Activated T-cell treated with anti-CD3 and anti-CD28 coated beads, Interleukin-2, amount 50 U/mL, for 72 hours (primary cell): ENCODE data around the gene PRDM8. TPM values are rescaled to one million over a fixed set of nuclear protein-coding genes. Genes with fewer than 3 reads are reported as not detected.

ENCODE experiments used
- ATAC-seq, 2 donors: fragments of 150-1000 bp; cut with Tn5 transposase; replicated peaks in 1 of 2; 2 replicates each; pipeline ENCODE4 v1.10.0; 2021; ENCODE audit warnings: moderate library complexity in 2 of 2, mild to moderate bottlenecking in 1 of 2
- DNase-seq, 2 donors: peaks; one replicate each; pipeline ENCODE4 v3.0.0; 2021 to 2022; ENCODE audit warnings: mixed read lengths in 1 of 2
- H3K27ac Mint-ChIP-seq: one replicate; pipeline ENCODE4 v1.8.0; 2022; ENCODE audit warnings: mild to moderate bottlenecking, moderate library complexity, mixed read lengths
- H3K27me3 Mint-ChIP-seq: one replicate; pipeline ENCODE4 v1.8.0; 2022; ENCODE audit warnings: low read depth, mixed read lengths
- H3K36me3 Mint-ChIP-seq, 2 donors: one replicate each; pipeline ENCODE4 v1.8.0; 2022; ENCODE audit warnings: mixed read lengths in 2 of 2, mild to moderate bottlenecking in 1 of 2; ENCODE audit not compliant: insufficient read depth in 2 of 2
- H3K4me1 Mint-ChIP-seq: one replicate; pipeline ENCODE4 v1.8.0; 2022; ENCODE audit warnings: low read depth, mixed read lengths
- H3K4me3 Mint-ChIP-seq, 2 donors: one replicate each; pipeline ENCODE4 v1.8.0; 2022; ENCODE audit warnings: mild to moderate bottlenecking in 2 of 2, mixed read lengths in 2 of 2, moderate library complexity in 2 of 2
- H3K9me3 Mint-ChIP-seq, 2 donors: one replicate each; pipeline ENCODE4 v1.8.0; 2022; ENCODE audit warnings: mixed read lengths in 2 of 2
- total RNA-seq, 2 donors: library from RNA; stranded (reverse); gene quantifications; one replicate each; pipeline ENCODE4 v1.2.3, GENCODE V29; 2022

PRDM8 gene
- total RNA-seq, result 1 to 10 TPM; 1.8 to 3.3 TPM

DNA sequence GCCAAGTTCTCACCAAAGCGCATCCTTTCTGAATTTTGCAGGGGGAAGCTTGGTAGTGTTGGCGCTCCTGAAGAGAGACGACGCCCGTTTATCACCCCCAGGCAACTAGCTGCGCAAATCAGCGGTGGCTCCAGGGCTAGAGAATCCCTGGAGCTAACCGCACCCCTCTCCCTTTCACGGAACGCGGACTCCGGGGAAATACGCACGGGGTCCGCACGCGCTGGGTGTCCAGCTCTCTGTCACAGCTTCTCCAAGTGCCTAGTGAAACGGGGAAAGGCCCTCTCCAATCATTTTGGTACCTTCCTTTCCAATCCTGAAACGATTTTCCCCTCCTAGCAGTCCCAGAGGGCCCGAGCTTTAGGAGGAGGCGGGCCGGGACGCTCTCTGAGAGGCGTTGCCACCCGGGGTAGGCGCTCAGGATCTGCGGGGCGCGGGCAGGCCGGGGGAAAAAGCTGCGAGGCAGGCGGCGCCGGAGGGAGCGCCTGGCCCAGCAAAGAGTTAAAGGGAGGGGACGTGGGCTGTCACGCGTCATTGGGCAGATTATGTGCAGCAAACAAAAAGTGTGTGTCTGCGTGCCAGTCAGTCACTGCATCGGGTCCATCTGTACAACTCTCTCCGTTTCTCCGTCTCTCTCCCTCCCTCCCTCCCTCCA, at the start of gene PRDM8:
Gene PRDM8 (plus strand): TSS at position 582 of the 652 bp plus-strand sequence. CDS start 2,578 bp downstream, outside the sequence.
- Mint-ChIP-seq H3K27ac (no peak within 1 kb of the TSS), H3K4me3 (peak within 1 kb of the TSS; percentile 77 to 83), H3K36me3 (peaks cover 0 to 1% of the 10 kb centered on the region in 2 donors), H3K4me1 (peaks cover 27% of the 10 kb centered on the region), H3K9me3 (no peaks in the 10 kb centered on the region), H3K27me3 (peaks cover 66% of the 10 kb centered on the region)
- ATAC-seq, result peak; percentile 54 to 55
- peak; percentile 38 to 43 for DNase-seq

DNA sequence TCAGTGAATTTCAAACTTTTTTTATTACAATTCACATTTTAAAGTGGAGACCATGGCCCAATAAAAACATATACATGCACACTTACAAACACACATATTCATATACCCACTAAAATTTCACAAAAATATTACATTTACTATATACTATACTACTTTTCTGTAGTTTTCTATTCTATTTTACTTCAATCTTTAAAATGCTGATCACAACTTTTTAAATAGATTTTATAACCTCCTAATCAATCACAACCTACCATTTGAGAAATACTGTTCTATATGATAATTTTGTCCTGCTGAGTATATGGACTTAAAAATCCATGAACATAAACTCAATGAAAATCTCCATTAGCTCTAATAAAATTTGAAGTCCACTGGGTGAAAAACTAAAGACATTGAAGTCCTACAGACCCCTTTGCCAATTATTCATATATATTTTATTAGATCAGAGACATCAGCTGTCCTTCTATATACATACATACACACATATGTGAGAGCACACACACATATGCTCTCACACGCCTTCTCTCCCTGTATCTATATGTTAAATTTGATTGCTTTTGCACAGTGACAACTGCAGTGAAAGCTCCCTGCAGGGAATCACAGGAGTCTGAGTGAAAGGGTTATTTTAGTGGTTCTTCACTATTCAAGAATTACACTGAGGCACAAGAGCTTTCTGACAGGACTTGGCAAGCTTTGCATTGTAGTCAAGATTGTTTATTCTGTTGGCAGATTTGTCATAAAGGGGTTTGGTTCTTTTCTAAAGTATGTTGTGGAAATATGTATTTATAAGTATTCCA, 46.7 kb upstream of the PRDM8 start:
- Mint-ChIP-seq H3K36me3 (no peaks in the 10 kb centered on the region), H3K27ac (no peak overlapping the region), H3K4me3 (no peak overlapping the region), H3K27me3 (no peaks in the 10 kb centered on the region), H3K9me3 (no peaks in the 10 kb centered on the region), H3K4me1 (peaks cover 17% of the 10 kb centered on the region)
- DNase-seq (no peak), ATAC-seq (no peak)

DNA sequence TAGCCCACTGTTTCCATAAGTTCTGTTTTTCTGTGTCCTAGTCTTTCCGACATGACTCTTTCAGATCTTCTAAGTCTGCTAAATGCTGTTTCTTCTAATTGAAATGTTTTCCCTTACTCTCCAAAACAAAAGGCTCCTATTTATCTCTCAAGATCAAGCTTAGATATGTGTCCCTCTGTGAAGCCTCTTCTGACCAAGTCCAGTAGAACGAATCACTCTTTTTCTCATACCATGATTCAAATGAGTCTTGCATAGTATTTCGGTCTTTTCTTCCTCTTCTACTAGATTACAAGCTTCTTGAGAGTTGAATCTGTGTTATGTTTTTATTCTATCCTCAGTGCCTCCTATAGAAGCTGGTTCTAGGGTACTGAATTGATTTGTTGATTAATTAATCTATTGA, 45.3 kb upstream of the PRDM8 start:
- Mint-ChIP-seq H3K4me3 (no peak overlapping the region), H3K27ac (no peak overlapping the region), H3K4me1 (peaks cover 17% of the 10 kb centered on the region), H3K9me3 (no peaks in the 10 kb centered on the region), H3K27me3 (no peaks in the 10 kb centered on the region), H3K36me3 (no peaks in the 10 kb centered on the region)
- ATAC-seq, result peak in 1 of 2 donors; percentile 61
- DNase-seq, result no peak

DNA sequence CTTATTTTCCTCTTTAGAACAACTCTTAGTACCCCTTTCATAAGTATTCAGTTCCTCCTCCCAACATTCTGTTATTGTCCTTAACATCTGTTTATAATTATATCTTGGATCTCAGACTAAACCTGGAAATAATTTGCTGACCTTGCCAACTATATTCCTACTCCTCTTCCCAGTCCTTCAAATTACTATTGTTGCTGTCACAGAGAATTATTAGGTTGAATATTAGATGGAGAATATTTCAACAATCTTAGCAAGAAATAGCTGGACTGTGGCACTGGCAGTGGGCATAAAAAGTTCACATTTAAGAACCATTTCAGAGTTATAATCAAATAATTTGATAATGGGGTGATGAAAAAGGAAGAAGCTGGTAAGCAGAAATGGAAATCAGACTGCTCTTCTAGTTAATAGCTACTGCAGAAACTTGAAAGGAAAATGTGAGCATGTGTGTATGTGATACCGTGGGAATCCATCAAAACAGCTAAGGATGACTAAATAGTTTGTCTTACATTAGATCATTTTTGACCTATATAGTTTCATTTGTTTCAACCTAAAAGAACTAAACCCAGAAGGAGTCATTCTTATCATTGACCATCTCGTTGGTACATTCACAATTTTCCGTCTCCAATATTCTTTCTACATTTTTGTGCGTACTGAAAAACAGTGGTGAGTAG, 43.3 kb upstream of the PRDM8 start:
- no peaks in the 10 kb centered on the region for H3K27me3 Mint-ChIP-seq
- H3K4me1 Mint-ChIP-seq, result peaks cover 23% of the 10 kb centered on the region
- H3K4me3 Mint-ChIP-seq, result peak overlapping the region; percentile 46 to 63
- ATAC-seq, result peak; percentile 88 to 91
- no peak for DNase-seq
- peaks cover 0 to 4% of the 10 kb centered on the region in 2 donors for H3K9me3 Mint-ChIP-seq
- H3K27ac Mint-ChIP-seq, result peak overlapping the region; percentile 87
- no peaks in the 10 kb centered on the region for H3K36me3 Mint-ChIP-seq

DNA sequence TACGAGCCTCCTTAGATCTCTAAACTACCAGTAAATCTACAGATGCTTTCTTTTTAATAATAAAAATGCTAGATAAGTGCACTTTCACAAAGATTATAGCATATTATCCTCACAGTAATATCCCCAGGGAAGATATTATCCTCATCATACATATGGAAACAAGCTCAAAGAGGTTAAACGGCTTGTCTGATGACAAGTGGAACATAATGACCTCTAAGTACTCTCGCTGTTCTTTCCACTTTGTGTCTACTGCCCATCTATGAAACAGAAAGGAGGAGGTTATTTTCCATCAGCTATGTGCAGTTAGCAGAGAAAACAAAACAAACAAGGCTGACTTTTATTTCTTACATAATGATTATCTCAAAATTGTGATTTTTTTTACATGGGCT, 42.8 kb upstream of the PRDM8 start:
- peak overlapping the region; percentile 87 for H3K27ac Mint-ChIP-seq

DNA sequence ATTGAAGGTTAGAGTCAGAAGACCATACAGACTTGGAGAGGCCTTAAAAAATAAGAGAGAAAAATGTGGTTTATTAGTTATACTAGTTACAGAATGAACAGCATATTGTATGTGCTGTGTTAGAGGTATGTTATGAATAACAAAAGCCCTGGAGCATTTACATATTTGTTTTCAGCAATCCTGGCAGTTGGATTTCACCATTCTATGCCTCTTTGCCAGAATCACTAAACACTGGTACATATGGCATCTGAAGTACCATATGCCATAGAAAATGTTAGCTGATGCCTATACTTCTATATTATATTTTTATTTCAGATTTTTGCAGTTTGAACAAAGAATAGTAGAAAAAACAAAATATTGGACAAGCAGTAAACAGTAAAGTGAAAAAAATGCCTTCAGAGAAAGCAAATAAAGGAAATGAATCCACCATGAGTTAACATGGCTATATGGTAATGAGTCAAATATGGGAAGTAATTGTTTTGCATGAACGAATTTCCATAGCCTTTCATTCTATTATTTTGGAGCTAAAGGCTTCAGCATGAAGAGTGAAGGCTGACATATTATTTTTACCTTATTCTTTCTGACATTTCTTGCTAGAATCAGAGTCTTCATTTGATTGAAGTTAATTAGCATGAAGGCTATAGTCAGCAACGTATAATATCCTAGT, 41.9 kb upstream of the PRDM8 start:
- Mint-ChIP-seq H3K27me3 (no peaks in the 10 kb centered on the region), H3K9me3 (peaks cover 0 to 4% of the 10 kb centered on the region in 2 donors), H3K27ac (no peak overlapping the region), H3K4me3 (no peak overlapping the region), H3K36me3 (no peaks in the 10 kb centered on the region), H3K4me1 (peaks cover 23% of the 10 kb centered on the region)
- DNase-seq, result no peak
- no peak for ATAC-seq

More for the DNA sequence above, 42.8 kb upstream of the PRDM8 start:
- DNase-seq, result no peak
- peak; percentile 41 to 50 for ATAC-seq
- peaks cover 23% of the 10 kb centered on the region for H3K4me1 Mint-ChIP-seq
- H3K36me3 Mint-ChIP-seq, result no peaks in the 10 kb centered on the region
- peak overlapping the region; percentile 46 to 63 for H3K4me3 Mint-ChIP-seq
- peaks cover 0 to 4% of the 10 kb centered on the region in 2 donors for H3K9me3 Mint-ChIP-seq
- H3K27me3 Mint-ChIP-seq, result no peaks in the 10 kb centered on the region

DNA sequence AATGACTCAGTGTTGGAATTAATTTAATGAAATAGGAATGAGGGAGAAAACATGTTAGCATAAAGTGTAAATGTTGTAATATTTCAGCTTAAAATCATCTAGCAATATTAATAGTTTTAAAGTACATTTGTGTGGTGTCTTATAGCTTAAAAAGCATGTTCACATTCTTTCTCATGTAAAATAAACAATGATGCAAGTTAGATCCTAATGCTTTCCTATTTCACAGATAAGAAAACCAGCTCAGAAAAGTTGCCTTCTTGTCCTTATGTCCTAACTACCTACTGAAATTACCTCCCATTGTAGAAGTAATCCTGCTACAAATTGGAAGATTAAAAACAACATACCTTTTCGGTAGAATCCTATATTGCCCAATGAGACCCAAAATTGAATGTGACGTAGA, 40.9 kb upstream of the PRDM8 start:
- no peak overlapping the region for H3K27ac Mint-ChIP-seq
- no peaks in the 10 kb centered on the region for H3K27me3 Mint-ChIP-seq
- no peak for ATAC-seq
- H3K4me1 Mint-ChIP-seq, result peaks cover 23% of the 10 kb centered on the region
- no peak overlapping the region for H3K4me3 Mint-ChIP-seq
- H3K9me3 Mint-ChIP-seq, result peaks cover 0 to 4% of the 10 kb centered on the region in 2 donors
- no peaks in the 10 kb centered on the region for H3K36me3 Mint-ChIP-seq
- no peak for DNase-seq

DNA sequence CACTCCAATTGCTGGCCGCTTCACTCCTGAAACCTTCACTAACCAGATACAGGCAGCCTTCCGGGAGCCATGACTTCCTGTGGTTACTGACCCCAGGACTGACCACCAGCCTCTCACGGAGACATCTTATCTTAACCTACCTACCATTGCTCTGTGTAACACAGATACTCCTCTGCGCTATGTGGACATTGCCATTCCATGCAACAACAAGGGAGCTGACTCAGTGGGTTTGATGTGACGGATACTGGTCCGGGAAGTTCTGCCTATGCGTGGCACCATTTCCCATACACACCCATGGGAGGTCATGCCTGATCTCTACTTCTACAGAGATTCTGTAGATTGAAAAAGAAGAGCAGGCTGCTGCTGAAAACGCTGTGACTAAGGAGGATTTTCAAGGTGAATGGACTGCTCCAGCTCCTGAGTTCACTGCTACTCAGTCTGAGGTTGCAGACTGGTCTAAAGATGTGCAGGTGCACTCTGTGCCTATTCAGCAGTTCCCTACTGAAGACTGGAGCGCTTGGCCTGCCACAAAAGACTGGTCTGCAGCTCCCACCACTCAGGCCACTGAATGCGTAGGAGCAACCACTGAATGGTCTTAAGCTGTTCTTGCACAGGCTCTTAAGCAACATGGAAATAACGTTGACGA, 35.8 kb upstream of the PRDM8 start:
- no peak overlapping the region for H3K27ac Mint-ChIP-seq
- ATAC-seq (no peak), DNase-seq (no peak)
- peaks cover 0 to 4% of the 10 kb centered on the region in 2 donors for H3K9me3 Mint-ChIP-seq
- no peaks in the 10 kb centered on the region for H3K27me3 Mint-ChIP-seq
- H3K4me3 Mint-ChIP-seq, result no peak overlapping the region
- H3K4me1 Mint-ChIP-seq, result peaks cover 6% of the 10 kb centered on the region
- H3K36me3 Mint-ChIP-seq, result no peaks in the 10 kb centered on the region

DNA sequence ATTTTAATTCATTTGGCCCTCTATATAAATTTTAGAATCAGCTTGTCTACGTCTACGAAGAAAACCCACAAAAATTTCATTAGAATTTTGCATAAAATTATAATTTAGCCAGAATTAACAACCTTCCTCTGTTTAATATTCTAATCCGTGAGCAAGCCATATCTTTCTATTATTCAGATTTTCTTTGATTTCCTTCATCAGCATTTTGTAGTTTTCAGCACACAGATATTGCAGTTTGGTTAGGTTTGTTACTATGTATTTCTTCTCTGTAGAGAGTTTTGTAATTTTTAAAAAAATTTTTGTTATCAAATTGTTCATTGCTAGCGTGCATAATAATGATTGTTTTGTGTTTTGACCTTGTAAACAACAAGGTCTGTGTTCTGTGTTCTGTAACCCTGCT, 34.9 kb upstream of the PRDM8 start:
- H3K9me3 Mint-ChIP-seq, result peaks cover 0 to 4% of the 10 kb centered on the region in 2 donors
- H3K36me3 Mint-ChIP-seq, result no peaks in the 10 kb centered on the region
- H3K27ac Mint-ChIP-seq, result no peak overlapping the region
- H3K4me3 Mint-ChIP-seq, result no peak overlapping the region
- peaks cover 2% of the 10 kb centered on the region for H3K4me1 Mint-ChIP-seq
- no peak for DNase-seq
- no peaks in the 10 kb centered on the region for H3K27me3 Mint-ChIP-seq
- no peak for ATAC-seq

DNA sequence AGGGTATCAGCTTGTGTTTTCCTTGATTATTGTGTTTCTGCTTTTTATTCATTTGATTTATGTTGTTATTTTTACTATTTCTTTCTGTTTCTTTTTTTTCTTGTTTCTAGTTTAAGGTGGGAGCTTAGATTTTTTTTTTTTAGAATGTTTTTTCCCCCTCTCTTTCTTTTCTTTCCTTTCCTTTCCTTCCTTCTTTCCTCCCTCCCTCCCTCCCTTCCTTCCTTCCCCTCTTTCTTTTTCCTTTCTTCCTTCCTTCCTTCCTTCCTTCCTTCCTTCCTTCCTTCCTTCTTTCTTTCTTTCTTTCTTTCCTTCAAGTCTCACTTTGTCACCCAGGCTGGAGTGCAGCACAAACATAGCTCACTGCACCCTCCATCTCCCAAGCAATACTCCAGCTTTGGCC, 31.4 kb upstream of the PRDM8 start:
- H3K9me3 Mint-ChIP-seq, result no peaks in the 10 kb centered on the region
- DNase-seq, result no peak
- H3K27me3 Mint-ChIP-seq, result no peaks in the 10 kb centered on the region

DNA sequence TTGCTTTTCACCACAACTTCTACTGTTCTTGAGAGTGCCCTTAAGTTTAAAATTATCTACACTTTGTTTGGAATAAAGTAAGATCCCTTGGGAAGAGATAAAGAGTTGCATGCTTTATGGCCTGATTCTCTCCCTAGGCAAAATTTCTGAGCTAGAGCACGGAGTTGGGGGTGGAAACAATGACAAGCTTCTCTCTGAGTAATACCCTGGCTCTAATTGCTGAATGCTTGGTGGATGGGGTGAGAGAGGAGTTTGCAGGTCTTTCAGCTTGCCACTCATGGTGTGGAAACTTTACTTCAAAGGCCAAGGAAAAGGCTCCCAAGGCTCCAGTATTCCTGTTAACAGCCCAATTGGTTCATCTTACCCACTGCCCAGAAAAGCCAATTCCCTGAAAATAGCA, 26.1 kb upstream of the PRDM8 start:
- H3K9me3 Mint-ChIP-seq, result no peaks in the 10 kb centered on the region
- peaks cover 0 to 4% of the 10 kb centered on the region in 2 donors for H3K36me3 Mint-ChIP-seq
- peaks cover 10% of the 10 kb centered on the region for H3K27me3 Mint-ChIP-seq
- H3K4me1 Mint-ChIP-seq, result peaks cover 44% of the 10 kb centered on the region
- ATAC-seq (peak; percentile 23 to 46), DNase-seq (peak in 1 of 2 donors; percentile 26)
- H3K27ac Mint-ChIP-seq, result peak overlapping the region; percentile 76
- H3K4me3 Mint-ChIP-seq, result peak overlapping the region; percentile 71 to 82

More for the DNA sequence above, 31.4 kb upstream of the PRDM8 start:
- Mint-ChIP-seq H3K36me3 (no peaks in the 10 kb centered on the region), H3K4me3 (no peak overlapping the region), H3K4me1 (no peaks in the 10 kb centered on the region), H3K27ac (no peak overlapping the region)
- ATAC-seq, result no peak

DNA sequence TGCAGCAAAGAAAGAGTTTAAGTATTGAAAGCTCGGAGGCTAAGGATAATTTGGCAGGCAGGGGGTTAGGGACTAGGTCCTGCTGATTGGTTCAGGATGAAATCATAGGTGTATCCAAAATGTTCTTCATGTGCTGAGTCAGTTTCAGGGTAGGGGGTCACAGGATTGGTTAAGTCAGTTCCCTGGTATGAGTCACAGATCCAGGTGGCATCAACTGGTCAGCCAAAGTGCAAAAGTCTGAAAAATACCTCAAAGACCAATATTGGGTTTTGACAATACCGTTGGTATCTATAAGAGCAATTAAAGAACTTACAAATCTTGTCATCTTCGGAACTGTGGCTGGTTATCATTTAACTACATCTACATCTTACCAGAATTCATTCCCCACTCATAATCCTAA, 25.6 kb upstream of the PRDM8 start:
- H3K36me3 Mint-ChIP-seq, result peaks cover 0 to 6% of the 10 kb centered on the region in 2 donors
- H3K4me3 Mint-ChIP-seq, result peak overlapping the region; percentile 71 to 82
- peaks cover 44% of the 10 kb centered on the region for H3K4me1 Mint-ChIP-seq

More for the DNA sequence above, 25.6 kb upstream of the PRDM8 start:
- Mint-ChIP-seq H3K9me3 (no peaks in the 10 kb centered on the region), H3K27ac (peak overlapping the region; percentile 76), H3K27me3 (peaks cover 10% of the 10 kb centered on the region)
- DNase-seq, result no peak
- peak; percentile 21 to 43 for ATAC-seq
